ENCODE results near the gene ZMYND19.

The ZMYND19 gene

GRCh38 chr9:137545123-137545522 is 45.2 kb downstream of the ZMYND19 start:
- Histone ChIP-seq H3K4me3 (replicated peaks; ENCODE audit: insufficient read depth, low read length) (no peak overlapping the region), H3K27ac (replicated peaks) (no peak overlapping the region), H3K27me3 (ENCODE audit: insufficient read depth, poor library complexity, severe bottlenecking) (no peaks in the 10 kb centered on the region)
- DNase-seq (ENCODE audit: low read depth in 1 of 2, low spot score in 1 of 2), result no peak
- TF ChIP-seq CTCF (IDR thresholded peaks at IDR 0.05; ENCODE audit: insufficient read depth, low read length), result no peak
- TF ChIP-seq GABPA (IDR thresholded peaks at IDR 0.05; ENCODE audit: low read depth), result no peak

- DNase-seq (ENCODE audit: low read depth in 1 of 2, low spot score in 1 of 2), result no peak
These were observed 46.0 kb downstream of the ZMYND19 start for GRCh38 chr9:137544176-137544760.

GRCh38 chr9:137543237-137543963 is 46.9 kb downstream of the ZMYND19 start:
- DNase-seq (ENCODE audit: low read depth in 1 of 2, low spot score in 1 of 2), result no peak
- no peak for TF ChIP-seq REST (IDR thresholded peaks at IDR 0.05; ENCODE audit: insufficient replicate concordance, low read depth)
- TF ChIP-seq GABPA (IDR thresholded peaks at IDR 0.05; ENCODE audit: low read depth), result no peak
- TF ChIP-seq SPI1 (IDR thresholded peaks at IDR 0.05; ENCODE audit: borderline replicate concordance, low read depth), result no peak
- TF ChIP-seq CTCF (IDR thresholded peaks at IDR 0.05; ENCODE audit: insufficient read depth, low read length), result no peak
- no peak for TF ChIP-seq POLR2AphosphoS5 (IDR thresholded peaks at IDR 0.05; ENCODE audit: low read depth)
- Histone ChIP-seq H3K4me3 (replicated peaks; ENCODE audit: insufficient read depth, low read length) (no peak overlapping the region), H3K27ac (replicated peaks) (no peak overlapping the region), H3K27me3 (ENCODE audit: insufficient read depth, poor library complexity, severe bottlenecking) (no peaks in the 10 kb centered on the region)

More at GRCh38 chr9:137544176-137544760, 46.0 kb downstream of the ZMYND19 start:
- no peak for TF ChIP-seq REST (IDR thresholded peaks at IDR 0.05; ENCODE audit: insufficient replicate concordance, low read depth)
- TF ChIP-seq SPI1 (IDR thresholded peaks at IDR 0.05; ENCODE audit: borderline replicate concordance, low read depth), result no peak
- no peak for TF ChIP-seq CTCF (IDR thresholded peaks at IDR 0.05; ENCODE audit: insufficient read depth, low read length)
- TF ChIP-seq GABPA (IDR thresholded peaks at IDR 0.05; ENCODE audit: low read depth), result no peak
- no peak for TF ChIP-seq POLR2AphosphoS5 (IDR thresholded peaks at IDR 0.05; ENCODE audit: low read depth)
- Histone ChIP-seq H3K27me3 (ENCODE audit: insufficient read depth, poor library complexity, severe bottlenecking) (no peaks in the 10 kb centered on the region), H3K27ac (replicated peaks) (no peak overlapping the region), H3K4me3 (replicated peaks; ENCODE audit: insufficient read depth, low read length) (no peak overlapping the region)
